Peyer's patch (tissue), 4 donors: ENCODE measurements around the gene UBAC1.

Experiments used
- POLR2A ChIP-seq, 2 donors: fragments of 450-650 bp; IDR thresholded peaks; one replicate each; pipeline ENCODE4 v1.5.1; 2017; ENCODE audit warnings: antibody characterized with exemption in 2 of 2, mild to moderate bottlenecking in 2 of 2, moderate library complexity in 2 of 2
- TF ChIP-seq, protein P1 (sequence below), 6 experiments: fragments of 450-650 bp in 4 of 6; fragments of 200-600 bp in 2 of 6; sonication (generic) in 1 of 6; IDR thresholded peaks; one replicate each; pipeline ENCODE4 v1.5.1; 2017 to 2019; ENCODE audit warnings: antibody characterized with exemption in 6 of 6, mild to moderate bottlenecking in 3 of 6, moderate library complexity in 1 of 6

DNA sequence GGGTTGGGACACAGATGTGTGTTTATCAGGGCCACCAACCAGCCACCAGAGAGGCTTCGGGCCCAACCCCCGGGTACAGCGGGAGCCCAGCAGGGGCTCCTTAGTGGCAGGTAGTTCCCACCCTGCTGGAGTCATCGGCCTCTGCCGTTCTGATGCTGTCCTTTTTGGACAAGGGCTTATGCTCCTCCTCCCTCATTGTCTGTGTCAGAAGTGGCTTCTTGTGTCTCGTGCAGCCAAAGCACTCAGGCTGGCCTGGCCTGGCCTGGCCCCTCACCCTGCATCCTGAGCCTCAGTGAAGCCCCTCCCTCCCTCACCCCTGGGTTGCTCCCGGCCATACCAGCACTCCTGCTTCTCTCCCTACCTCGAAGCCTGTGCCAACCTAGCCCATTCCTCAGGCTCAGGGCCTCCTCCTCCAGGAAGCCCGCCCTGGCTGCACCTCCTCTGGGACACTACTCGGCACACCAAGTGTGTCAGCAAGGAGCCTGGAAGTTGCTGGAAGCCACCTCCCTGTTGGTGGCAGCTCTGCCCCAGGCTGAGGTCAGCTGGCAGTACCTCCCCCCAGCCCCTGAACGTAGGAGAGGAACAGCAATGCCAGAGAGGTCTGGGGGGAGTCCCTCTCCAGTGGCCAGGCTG lies 4.1 kb upstream of the UBAC1 start:
- TF ChIP-seq, protein P1, sequence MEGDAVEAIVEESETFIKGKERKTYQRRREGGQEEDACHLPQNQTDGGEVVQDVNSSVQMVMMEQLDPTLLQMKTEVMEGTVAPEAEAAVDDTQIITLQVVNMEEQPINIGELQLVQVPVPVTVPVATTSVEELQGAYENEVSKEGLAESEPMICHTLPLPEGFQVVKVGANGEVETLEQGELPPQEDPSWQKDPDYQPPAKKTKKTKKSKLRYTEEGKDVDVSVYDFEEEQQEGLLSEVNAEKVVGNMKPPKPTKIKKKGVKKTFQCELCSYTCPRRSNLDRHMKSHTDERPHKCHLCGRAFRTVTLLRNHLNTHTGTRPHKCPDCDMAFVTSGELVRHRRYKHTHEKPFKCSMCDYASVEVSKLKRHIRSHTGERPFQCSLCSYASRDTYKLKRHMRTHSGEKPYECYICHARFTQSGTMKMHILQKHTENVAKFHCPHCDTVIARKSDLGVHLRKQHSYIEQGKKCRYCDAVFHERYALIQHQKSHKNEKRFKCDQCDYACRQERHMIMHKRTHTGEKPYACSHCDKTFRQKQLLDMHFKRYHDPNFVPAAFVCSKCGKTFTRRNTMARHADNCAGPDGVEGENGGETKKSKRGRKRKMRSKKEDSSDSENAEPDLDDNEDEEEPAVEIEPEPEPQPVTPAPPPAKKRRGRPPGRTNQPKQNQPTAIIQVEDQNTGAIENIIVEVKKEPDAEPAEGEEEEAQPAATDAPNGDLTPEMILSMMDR (IDR thresholded peaks at IDR 0.05): no peak
- TF ChIP-seq POLR2A (IDR thresholded peaks at IDR 0.05): no peak
